KOPT-K1 (cell line): ENCODE measurements around the gene HS6ST3.
"Not testable (repeated sequence)": the region's sequence is repeated elsewhere in the genome, so short reads cannot be mapped to it uniquely, and the experiment has no call there.

Source experiments
- H3K27ac ChIP-seq: fragments of 200-600 bp; sonication (generic); 2 replicates; pipeline ENCODE4 v1.5.1; 2016; ENCODE audit warnings: antibody characterized with exemption, mild to moderate bottlenecking, low read depth, low read length; ENCODE audit not compliant: poor library complexity, severe bottlenecking
- H3K36me3 ChIP-seq: fragments of 200-600 bp; sonication (generic); 2 replicates; pipeline ENCODE4 v1.5.1; 2017; ENCODE audit warnings: antibody characterized with exemption, mild to moderate bottlenecking, low read length, moderate library complexity; ENCODE audit not compliant: insufficient read depth
- H3K9me3 ChIP-seq: fragments of 200-600 bp; sonication (generic); 2 replicates; pipeline ENCODE4 v1.5.1; 2017; ENCODE audit warnings: antibody characterized with exemption, low read length, mild to moderate bottlenecking; ENCODE audit not compliant: insufficient read depth, poor library complexity, severe bottlenecking

The HS6ST3 gene

GRCh38 chr13:96772426-96772825 is 682.5 kb downstream of the HS6ST3 start:
- Histone ChIP-seq H3K9me3 (no peaks in the 10 kb centered on the region), H3K36me3 (no peaks in the 10 kb centered on the region), H3K27ac (no peak overlapping the region)

- not testable (repeated sequence) for H3K9me3 ChIP-seq, H3K27ac ChIP-seq
Observed at GRCh38 chr13:96778302-96778701, 688.4 kb downstream of the HS6ST3 start.

DNA sequence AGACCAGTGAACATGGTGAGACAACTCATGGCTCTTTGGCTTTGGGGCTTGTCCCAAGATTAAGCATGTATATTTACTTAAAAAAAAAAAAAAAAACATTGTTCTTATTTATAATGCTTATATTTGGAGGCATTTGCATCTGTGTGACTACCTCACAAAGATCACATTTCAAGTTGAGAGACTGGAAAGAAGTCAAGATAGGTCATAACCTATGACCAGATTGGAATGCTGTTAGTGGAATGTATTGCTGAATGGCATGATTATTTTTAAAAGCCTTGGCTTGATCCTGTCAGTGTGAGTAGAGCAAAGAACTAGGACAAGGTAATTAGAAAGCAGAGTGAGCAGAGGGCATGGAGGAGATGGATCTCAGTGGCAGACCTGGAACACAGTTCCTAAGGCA is 689.8 kb downstream of the HS6ST3 start:
- no peaks in the 10 kb centered on the region for H3K36me3 ChIP-seq
- no peak overlapping the region for H3K27ac ChIP-seq
- H3K9me3 ChIP-seq: no peaks in the 10 kb centered on the region

More at GRCh38 chr13:96778302-96778701, 688.4 kb downstream of the HS6ST3 start:
- H3K36me3 ChIP-seq: not testable (repeated sequence)

DNA sequence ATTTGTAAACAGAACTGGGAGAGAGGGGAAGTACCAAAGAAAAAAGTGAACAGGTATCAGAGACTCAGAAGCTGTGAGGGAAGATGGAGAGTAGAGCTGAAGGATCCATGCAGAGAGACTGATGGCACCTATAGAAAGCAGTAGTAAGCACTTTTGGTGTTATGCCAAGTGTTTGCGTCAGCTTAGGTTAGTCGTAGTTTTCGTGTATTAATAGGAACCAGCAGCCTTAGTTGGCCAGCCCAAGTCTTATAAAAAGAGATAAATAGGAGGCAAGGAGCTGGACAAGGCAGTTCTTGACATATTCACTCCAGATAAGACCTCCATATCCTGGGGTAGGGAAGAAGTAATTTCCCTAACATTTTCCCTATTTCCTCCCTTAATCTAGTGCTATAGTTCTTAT is 690.2 kb downstream of the HS6ST3 start:
- Histone ChIP-seq H3K9me3 (no peaks in the 10 kb centered on the region), H3K27ac (no peak overlapping the region), H3K36me3 (no peaks in the 10 kb centered on the region)

DNA sequence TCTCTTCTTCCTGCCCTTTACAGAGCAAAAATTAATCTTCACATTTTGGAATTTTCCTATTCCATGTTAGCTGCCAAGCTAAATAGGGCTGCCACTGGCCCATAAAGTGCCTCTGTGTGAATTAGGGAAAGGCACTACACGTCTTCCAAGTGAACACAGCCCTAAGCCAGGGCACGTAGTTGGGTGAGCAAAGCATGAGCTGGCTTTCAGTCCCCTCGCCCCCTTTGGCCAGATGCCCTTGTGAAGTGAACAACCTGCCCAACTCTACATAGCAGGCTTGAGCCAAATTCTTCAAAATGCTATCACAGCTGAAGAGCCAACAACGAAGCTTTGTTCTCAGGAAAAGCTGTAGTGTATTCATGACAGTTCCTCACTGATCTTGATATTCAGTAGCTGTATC is 691.2 kb downstream of the HS6ST3 start:
- Histone ChIP-seq H3K36me3 (no peaks in the 10 kb centered on the region), H3K27ac (no peak overlapping the region), H3K9me3 (no peaks in the 10 kb centered on the region)

- no peak overlapping the region for H3K27ac ChIP-seq
- no peaks in the 10 kb centered on the region for H3K36me3 ChIP-seq
- no peaks in the 10 kb centered on the region for H3K9me3 ChIP-seq
Observed at GRCh38 chr13:96782186-96782585, 692.3 kb downstream of the HS6ST3 start.

- Histone ChIP-seq H3K27ac (no peak overlapping the region), H3K36me3 (no peaks in the 10 kb centered on the region), H3K9me3 (no peaks in the 10 kb centered on the region)
Observed at GRCh38 chr13:96783057-96783456, 693.1 kb downstream of the HS6ST3 start.

DNA sequence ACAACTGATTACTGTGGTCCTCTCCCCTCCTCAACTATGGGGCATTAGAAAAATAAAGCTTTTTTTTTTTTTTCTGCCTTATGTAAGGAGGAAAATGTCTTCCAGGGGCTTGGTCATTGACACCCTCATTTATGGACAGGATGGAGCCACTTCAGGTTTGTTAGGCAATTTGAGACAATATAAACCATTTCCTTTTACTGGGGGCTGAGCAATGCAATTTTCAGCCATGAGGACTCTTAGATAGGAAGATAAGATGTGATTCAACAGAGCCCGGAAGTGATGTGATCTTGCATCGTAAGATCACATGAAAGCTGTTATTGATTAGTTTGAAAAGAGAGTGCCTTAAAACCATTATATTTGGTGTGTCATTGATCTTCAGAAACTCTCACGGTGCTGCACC is 693.6 kb downstream of the HS6ST3 start:
- no peak overlapping the region for H3K27ac ChIP-seq
- H3K9me3 ChIP-seq: no peaks in the 10 kb centered on the region
- H3K36me3 ChIP-seq: no peaks in the 10 kb centered on the region

DNA sequence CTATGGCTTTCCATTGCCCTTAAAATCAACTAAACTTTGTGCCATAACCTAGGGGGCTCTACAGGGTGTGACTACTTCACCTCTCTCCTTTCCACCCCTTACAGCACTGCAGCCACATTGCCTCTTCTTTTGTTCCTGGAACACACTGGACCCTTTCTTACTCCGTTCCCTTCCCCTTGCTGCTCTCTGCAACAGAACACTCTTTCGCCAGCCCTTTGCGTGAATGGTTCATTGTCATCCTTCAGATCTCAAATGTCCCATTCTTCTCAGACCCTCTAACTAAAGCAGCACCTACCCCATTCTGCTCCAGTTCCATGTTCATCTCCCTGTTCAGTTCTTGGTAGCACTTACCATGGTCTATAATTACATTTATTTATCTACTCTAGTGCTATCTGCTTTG is 696.1 kb downstream of the HS6ST3 start:
- no peaks in the 10 kb centered on the region for H3K9me3 ChIP-seq
- H3K36me3 ChIP-seq: no peaks in the 10 kb centered on the region
- no peak overlapping the region for H3K27ac ChIP-seq

- Histone ChIP-seq H3K36me3 (no peaks in the 10 kb centered on the region), H3K27ac (no peak overlapping the region), H3K9me3 (no peaks in the 10 kb centered on the region)
Observed at GRCh38 chr13:96792188-96792587, 702.3 kb downstream of the HS6ST3 start.

DNA sequence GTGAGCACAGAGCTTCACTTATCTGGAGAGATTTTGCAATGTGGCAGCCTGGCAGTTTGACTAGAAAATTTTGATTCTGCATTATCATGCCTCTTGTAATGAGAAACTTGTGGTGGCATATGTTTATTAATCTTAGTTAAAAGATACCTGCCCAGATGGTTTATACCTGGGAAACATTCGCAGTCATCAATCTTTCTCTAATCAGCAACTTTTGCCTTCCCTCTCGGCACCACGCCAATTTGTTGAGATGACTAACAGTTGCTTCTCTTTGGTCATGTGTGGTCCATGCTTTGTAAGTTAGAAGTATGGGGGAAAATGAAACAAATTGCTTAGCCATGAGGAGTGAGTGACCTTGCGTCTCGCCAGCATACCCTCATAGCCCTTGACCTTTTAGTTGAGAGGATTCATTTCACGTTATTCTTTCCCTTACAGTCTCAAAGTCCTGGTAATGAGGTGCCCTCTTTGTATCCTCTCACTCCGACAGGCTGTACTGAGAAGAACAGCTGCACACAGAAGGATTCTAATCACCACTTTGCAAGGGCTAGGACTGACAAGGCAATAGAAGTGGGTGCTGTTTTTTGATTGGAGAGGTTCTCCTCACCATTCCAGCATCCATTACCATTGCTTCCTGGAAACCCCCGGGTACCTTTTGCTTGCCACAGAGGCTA is 703.0 kb downstream of the HS6ST3 start:
- H3K27ac ChIP-seq: no peak overlapping the region
- no peaks in the 10 kb centered on the region for H3K9me3 ChIP-seq
- no peaks in the 10 kb centered on the region for H3K36me3 ChIP-seq

GRCh38 chr13:96793404-96793755 is 703.5 kb downstream of the HS6ST3 start:
- H3K9me3 ChIP-seq: no peaks in the 10 kb centered on the region
- no peak overlapping the region for H3K27ac ChIP-seq
- no peaks in the 10 kb centered on the region for H3K36me3 ChIP-seq

- H3K27ac ChIP-seq: no peak overlapping the region
- no peaks in the 10 kb centered on the region for H3K36me3 ChIP-seq
- H3K9me3 ChIP-seq: no peaks in the 10 kb centered on the region
Observed at GRCh38 chr13:96794669-96795068, 704.8 kb downstream of the HS6ST3 start.

DNA sequence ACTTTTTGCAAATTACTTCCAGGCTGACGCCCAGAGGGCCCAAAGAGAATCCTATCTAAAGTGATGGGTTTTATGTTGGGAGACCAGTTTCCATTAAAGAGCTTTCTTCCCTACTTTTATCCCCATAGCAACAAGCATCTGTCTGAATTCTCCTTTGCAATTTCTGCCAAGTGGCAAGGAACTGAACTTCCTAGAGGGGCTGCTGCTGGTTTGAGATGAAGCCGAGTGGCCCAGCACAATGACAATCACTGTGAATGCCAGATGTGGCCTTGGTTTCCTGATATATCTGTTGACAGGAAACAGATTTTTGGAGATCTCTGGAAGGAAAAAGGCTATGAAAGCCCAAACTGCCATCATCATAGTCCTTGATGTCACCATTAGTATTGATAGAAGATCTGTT is 705.8 kb downstream of the HS6ST3 start:
- no peaks in the 10 kb centered on the region for H3K9me3 ChIP-seq
- no peak overlapping the region for H3K27ac ChIP-seq
- no peaks in the 10 kb centered on the region for H3K36me3 ChIP-seq

DNA sequence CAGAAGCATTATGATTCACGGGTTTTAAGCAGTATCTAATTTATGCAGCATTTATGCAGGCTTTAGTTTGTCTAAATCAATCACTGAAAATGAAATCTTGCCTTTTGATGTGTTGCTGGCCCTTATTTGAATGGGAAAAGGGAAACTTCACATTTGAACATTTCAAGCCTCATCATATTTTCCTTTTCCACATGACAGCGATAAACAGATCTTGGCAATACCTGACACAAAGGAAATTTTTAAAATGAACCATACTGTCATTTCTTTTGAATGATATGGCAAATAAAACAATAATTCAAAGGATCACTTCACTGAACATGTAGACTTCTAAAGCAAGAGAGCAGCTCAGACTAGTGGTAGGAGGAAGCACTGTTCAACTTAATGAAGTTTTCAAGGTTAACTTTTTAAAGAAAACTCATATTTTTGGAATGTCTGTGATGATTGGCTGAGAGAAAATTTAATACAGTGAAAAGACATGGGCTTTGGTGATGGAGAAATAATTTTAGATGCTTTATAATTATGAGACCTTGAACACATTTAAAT is 706.3 kb downstream of the HS6ST3 start:
- no peaks in the 10 kb centered on the region for H3K9me3 ChIP-seq
- no peaks in the 10 kb centered on the region for H3K36me3 ChIP-seq
- H3K27ac ChIP-seq: no peak overlapping the region

GRCh38 chr13:96797136-96797535 is 707.2 kb downstream of the HS6ST3 start:
- Histone ChIP-seq H3K36me3 (no peaks in the 10 kb centered on the region), H3K27ac (no peak overlapping the region), H3K9me3 (no peaks in the 10 kb centered on the region)
